OCI-LY3 (cell line): ENCODE results near the gene SMIM32.

Source experiments
- H2AFZ ChIP-seq: fragments of 200-600, 300-600 bp; shearing (Covaris generic); 2 replicates; pipeline ENCODE4 v1.6.0; 2014; ENCODE audit warnings: antibody characterized with exemption, low read depth, low read length
- H3K27ac ChIP-seq: fragments of 200-600, 300-600 bp; sonication (generic); 2 replicates; pipeline ENCODE4 v1.5.1; 2014; ENCODE audit warnings: mild to moderate bottlenecking, low read length, moderate library complexity, mixed read lengths
- H3K27me3 ChIP-seq: fragments of 200-600, 300-600 bp; sonication (generic); 2 replicates; pipeline ENCODE4 v1.6.1; 2014; ENCODE audit warnings: low read depth, low read length, mixed read lengths
- H3K36me3 ChIP-seq: fragments of 200-600, 300-600 bp; sonication (generic); replicated peaks from 2 replicates; pipeline ENCODE3; 2014; ENCODE audit warnings: low read depth, low read length, mixed read lengths
- H3K4me1 ChIP-seq: fragments of 300-600, 200-600 bp; sonication (generic); 2 replicates; pipeline ENCODE4 v1.6.1; 2014; ENCODE audit warnings: low read length, mixed read lengths
- H3K4me2 ChIP-seq: fragments of 200-600, 300-600 bp; sonication (generic); 2 replicates; pipeline ENCODE4 v1.6.1; 2014; ENCODE audit warnings: low read length, mixed read lengths
- H3K4me3 ChIP-seq: fragments of 300-600, 200-600 bp; sonication (generic); 2 replicates; pipeline ENCODE4 v1.5.1; 2014; ENCODE audit warnings: antibody characterized with exemption, mild to moderate bottlenecking, low read length, moderate library complexity
- H3K79me2 ChIP-seq: fragments of 300-600, 200-600 bp; shearing (Covaris generic); 2 replicates; pipeline ENCODE4 v1.6.1; 2014; ENCODE audit warnings: mild to moderate bottlenecking, low read length, mixed read lengths
- H3K9ac ChIP-seq: fragments of 300-600, 200-600 bp; shearing (Covaris generic); 2 replicates; pipeline ENCODE4 v1.6.0; 2014; ENCODE audit warnings: mild to moderate bottlenecking, low read length, moderate library complexity
- H3K9me3 ChIP-seq: fragments of 200-600, 300-600 bp; shearing (Covaris generic); 2 replicates; pipeline ENCODE4 v1.6.1; 2014; ENCODE audit warnings: low read length, mixed read lengths; ENCODE audit not compliant: insufficient read depth
- H4K20me1 ChIP-seq: fragments of 200-600, 300-600 bp; sonication (generic); 2 replicates; pipeline ENCODE4 v1.6.1; 2016; ENCODE audit warnings: low read length, mixed read lengths; ENCODE audit not compliant: insufficient read depth
- EZH2phosphoT487 ChIP-seq: fragments of 200-600 bp; shearing (Covaris generic); IDR thresholded peaks from 2 replicates; pipeline ENCODE4 v1.6.1; 2018; ENCODE audit warnings: antibody characterized with exemption, mixed run types, low read depth
- TF ChIP-seq, protein P1 (sequence below): fragments of 200-600, 300-600 bp; sonication (generic); IDR thresholded peaks from 2 replicates; pipeline ENCODE4 v1.5.1; 2014; ENCODE audit warnings: antibody characterized with exemption, low read length, low read depth

Gene SMIM32

DNA sequence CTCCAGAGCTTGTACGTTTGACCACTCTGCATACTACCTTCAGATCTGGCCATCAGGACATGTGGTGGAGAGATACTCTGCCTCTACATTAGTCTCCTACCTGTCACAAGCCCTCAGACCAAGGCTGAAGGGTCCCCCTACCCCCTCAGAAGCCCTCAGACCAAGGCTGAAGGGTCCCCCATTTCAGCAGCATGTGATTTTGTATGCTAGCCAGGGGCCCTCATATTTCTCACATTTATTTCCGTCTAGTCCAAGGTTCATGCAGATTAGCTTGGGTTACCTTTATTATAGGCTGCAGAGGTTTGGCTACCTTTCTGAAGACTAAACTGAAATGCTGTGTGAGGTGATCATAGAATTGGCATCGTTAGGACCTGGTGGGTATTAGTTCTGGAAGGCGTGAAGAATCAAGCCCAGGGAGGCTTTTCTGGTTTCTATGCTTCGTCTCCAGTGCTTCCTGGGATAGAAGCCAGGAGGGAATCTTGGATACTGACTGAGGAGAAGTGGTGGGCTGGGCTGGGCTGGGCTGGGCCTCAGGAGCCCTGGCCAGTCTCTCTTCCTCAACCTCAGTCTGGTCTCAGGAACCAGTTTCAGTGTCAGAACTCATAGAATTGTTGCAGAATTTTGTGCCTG, 2.8 kb downstream of the SMIM32 start:
- H3K4me2 ChIP-seq = no peak overlapping the region
- H2AFZ ChIP-seq = no peak overlapping the region
- TF ChIP-seq EZH2phosphoT487 = no peak
- TF ChIP-seq, protein P1, sequence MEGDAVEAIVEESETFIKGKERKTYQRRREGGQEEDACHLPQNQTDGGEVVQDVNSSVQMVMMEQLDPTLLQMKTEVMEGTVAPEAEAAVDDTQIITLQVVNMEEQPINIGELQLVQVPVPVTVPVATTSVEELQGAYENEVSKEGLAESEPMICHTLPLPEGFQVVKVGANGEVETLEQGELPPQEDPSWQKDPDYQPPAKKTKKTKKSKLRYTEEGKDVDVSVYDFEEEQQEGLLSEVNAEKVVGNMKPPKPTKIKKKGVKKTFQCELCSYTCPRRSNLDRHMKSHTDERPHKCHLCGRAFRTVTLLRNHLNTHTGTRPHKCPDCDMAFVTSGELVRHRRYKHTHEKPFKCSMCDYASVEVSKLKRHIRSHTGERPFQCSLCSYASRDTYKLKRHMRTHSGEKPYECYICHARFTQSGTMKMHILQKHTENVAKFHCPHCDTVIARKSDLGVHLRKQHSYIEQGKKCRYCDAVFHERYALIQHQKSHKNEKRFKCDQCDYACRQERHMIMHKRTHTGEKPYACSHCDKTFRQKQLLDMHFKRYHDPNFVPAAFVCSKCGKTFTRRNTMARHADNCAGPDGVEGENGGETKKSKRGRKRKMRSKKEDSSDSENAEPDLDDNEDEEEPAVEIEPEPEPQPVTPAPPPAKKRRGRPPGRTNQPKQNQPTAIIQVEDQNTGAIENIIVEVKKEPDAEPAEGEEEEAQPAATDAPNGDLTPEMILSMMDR = no peak
- no peaks in the 10 kb centered on the region for H3K4me1 ChIP-seq
- no peaks in the 10 kb centered on the region for H3K36me3 ChIP-seq
- H3K9me3 ChIP-seq = no peaks in the 10 kb centered on the region
- no peak overlapping the region for H3K9ac ChIP-seq
- H3K79me2 ChIP-seq = no peaks in the 10 kb centered on the region
- no peak overlapping the region for H3K27ac ChIP-seq
- no peaks in the 10 kb centered on the region for H3K27me3 ChIP-seq
- H4K20me1 ChIP-seq = no peaks in the 10 kb centered on the region
- H3K4me3 ChIP-seq = no peak overlapping the region

DNA sequence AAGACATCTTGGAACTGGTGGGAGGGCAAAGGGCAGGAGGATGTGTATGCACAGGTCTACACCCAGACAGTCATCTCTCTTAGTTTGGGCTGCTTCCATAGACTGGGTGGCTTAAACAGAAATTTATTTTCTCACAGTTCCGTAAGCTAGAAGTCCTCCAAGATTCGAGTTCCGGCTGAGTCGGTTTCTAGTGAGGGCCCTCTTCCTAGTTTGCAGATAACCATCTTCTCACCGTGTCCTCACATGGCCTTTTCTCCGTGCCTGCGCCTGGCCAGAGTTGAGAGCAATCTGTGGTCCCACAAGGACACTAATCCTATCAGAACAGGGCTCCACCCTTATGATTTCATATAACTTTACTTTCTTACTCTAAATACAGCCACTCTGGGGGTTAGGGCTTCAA, 4.1 kb downstream of the SMIM32 start:
- Histone ChIP-seq H3K4me1 (no peaks in the 10 kb centered on the region), H4K20me1 (no peaks in the 10 kb centered on the region), H3K36me3 (no peaks in the 10 kb centered on the region), H3K9ac (no peak overlapping the region), H3K4me3 (no peak overlapping the region), H3K9me3 (no peaks in the 10 kb centered on the region), H3K27me3 (no peaks in the 10 kb centered on the region), H3K4me2 (no peak overlapping the region), H3K27ac (no peak overlapping the region), H3K79me2 (no peaks in the 10 kb centered on the region), H2AFZ (no peak overlapping the region)
- no peak for TF ChIP-seq EZH2phosphoT487

DNA sequence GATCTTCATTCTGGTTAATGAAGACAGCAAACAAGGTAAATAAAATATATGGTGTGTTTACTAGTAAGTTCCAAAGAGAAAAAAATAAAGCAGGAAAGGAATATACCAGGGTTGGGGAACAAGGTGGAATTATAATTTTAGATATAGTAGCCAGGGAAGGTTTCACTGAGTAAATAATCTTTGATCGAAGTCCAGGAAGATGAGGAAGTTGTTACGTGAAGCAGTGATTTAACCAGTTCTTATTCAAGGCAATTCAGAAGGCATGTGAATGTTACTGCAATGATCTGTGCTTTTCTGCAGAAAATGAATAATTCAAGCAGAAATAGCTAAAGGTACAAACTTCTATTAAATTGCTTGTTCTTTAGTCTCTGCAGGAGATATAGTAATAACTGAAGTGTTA, 6.2 kb downstream of the SMIM32 start:
- TF ChIP-seq EZH2phosphoT487 = no peak
- TF ChIP-seq, protein P1 = no peak
- Histone ChIP-seq H3K4me1 (no peaks in the 10 kb centered on the region), H3K9ac (no peak overlapping the region), H3K4me2 (no peak overlapping the region), H3K4me3 (no peak overlapping the region), H4K20me1 (no peaks in the 10 kb centered on the region), H3K79me2 (no peaks in the 10 kb centered on the region), H2AFZ (no peak overlapping the region), H3K9me3 (no peaks in the 10 kb centered on the region), H3K36me3 (no peaks in the 10 kb centered on the region), H3K27me3 (no peaks in the 10 kb centered on the region), H3K27ac (no peak overlapping the region)

DNA sequence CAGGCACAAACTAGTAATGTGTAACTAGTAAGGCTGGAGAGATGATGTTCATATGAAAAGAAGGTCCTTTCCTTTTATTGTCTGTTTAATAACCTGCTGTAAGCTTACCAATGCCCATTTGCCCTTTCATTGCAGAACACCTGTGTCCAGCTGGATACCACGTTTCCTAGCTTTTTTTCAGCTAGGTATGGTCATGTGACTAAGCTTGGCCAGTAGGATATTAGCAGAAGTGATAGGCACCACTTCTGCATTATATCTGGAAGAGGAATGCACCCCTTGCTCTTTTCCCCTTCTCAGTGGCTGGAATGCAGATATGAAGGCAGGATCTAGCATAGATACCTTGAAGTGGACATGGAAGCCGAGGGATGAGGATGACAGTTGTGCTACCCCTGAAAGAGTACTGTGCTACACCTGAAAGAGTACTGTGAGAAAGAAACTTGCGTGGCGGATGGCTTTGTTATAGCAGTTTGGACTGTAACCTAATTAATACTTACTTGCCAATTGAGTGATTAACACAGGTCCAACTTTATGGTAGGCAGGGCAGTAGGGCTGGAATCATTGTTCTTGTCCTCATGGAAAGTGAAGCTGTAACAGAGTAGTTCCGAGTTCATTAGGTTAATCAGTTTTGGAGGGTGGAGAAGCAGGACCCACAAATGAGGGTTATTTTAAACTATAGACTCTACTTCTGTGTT, 6.8 kb downstream of the SMIM32 start:
- no peak overlapping the region for H3K4me2 ChIP-seq
- no peaks in the 10 kb centered on the region for H3K36me3 ChIP-seq
- H3K9ac ChIP-seq = no peak overlapping the region
- no peak overlapping the region for H3K4me3 ChIP-seq
- H2AFZ ChIP-seq = no peak overlapping the region
- no peaks in the 10 kb centered on the region for H4K20me1 ChIP-seq
- H3K9me3 ChIP-seq = no peaks in the 10 kb centered on the region
- no peak overlapping the region for H3K27ac ChIP-seq
- H3K4me1 ChIP-seq = no peaks in the 10 kb centered on the region
- no peaks in the 10 kb centered on the region for H3K79me2 ChIP-seq
- H3K27me3 ChIP-seq = no peaks in the 10 kb centered on the region
- TF ChIP-seq, protein P1 = no peak
- no peak for TF ChIP-seq EZH2phosphoT487
